GM19239 (cell line): ENCODE results near the gene FYCO1.
A peak's percentile ranks its signal among the peaks of the same experiment; 100 is the strongest.

Experiments used
- DNase-seq: peaks from one replicate; pipeline ENCODE4 v3.0.0; 2011; ENCODE audit warnings: low spot score; ENCODE audit not compliant: insufficient read length
- FAIRE-seq: peaks from 2 replicates; lab custom pipeline; 2011; peaks lifted over from hg19 to GRCh38; lab: Jason Lieb, UNC

Gene FYCO1

DNA sequence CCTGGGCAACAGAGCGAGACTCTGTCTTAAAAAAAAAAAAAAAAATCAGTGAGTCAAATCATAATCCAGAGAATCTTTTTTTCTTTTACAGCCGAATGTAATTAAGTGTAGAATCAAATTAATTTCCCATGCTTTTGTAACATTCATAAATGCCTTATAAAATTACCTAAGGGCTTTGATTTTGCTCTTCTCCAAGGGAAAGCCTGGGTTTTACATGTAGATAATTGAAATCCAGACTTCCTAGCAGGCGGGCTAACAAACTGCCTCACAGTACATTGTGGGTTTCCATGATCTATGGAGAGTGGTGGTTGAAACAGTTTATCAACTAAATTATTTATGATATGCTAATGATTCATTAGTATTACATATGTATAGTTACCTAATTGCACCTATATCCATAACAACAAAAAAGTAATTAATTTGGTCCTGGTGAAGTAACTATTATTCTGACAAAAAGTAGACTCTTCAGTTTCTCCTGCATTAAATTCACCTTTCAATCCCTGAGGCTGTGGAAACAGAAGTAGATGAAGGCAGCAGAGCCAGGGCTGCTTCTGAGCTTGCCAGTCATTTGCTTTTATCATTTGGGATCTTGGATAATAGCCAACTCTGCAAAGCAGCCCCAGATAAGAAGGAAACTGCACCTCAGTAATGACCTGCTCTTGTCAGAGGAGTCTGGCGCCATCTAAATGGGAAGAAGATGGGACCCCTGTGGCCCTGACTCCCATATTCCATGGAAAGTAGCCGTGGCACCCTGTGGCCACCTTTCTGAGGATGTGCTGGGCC is 99.7 kb downstream of the FYCO1 start:
- DNase-seq (no peak), FAIRE-seq (no peak)

DNA sequence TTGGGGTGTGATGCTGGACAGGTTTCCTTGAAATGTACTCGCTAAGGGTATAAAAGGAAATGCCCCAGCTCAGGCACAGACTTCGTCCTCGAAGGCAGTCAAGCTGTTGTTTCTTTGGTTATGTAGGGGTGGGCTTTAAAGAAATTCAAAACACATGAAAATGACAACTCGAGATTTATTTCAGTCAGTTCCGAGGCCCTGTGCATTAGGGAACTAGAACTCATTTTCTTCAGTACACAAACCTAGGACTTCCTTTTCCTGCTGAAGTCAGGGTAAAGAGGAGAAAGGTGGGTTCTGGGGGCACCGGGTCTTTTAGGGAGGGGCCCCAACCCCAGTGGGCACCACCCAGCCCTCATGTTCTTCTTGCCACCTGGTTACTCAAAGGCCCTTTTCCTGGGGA is 101.6 kb downstream of the FYCO1 start:
- DNase-seq (no peak), FAIRE-seq (no peak)

DNA sequence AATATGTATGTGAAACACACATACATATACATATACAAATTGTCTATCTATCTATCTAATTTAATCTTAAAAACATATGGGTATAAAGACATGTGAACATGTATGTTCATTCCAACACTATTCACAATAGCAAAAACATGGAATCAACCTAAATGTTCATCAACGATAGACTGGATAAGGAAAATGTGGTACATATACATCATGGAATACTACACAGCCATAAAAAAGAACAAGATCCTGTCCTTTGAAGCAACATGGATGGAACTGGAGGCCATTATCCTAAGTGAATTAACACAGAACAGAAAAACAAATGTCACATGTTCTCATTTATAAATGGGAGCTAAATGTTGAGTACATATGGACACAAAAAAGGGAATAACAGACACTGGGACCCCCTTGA is 103.5 kb downstream of the FYCO1 start:
- no peak for DNase-seq
- no peak for FAIRE-seq

DNA sequence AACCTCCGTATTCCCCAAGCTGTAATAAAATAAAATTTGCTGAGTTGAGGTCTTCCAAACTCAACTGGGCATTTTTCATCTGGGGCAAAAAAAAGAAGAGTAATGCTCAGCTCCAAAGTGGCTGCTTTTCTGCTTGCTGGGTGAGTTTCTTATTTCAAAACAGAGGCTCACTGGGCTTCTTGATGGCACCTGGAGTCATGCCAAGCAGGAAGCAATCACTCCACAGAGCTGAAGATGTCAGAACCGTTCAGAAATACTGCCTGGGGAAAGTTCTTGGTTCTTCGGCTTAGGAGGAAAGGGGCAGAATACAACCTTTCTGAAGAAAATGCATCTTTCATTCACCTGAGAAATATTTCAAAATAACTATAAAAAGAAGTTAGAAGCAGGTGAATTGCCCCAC is 105.2 kb downstream of the FYCO1 start:
- FAIRE-seq (peak; percentile 18), DNase-seq (no peak)

DNA sequence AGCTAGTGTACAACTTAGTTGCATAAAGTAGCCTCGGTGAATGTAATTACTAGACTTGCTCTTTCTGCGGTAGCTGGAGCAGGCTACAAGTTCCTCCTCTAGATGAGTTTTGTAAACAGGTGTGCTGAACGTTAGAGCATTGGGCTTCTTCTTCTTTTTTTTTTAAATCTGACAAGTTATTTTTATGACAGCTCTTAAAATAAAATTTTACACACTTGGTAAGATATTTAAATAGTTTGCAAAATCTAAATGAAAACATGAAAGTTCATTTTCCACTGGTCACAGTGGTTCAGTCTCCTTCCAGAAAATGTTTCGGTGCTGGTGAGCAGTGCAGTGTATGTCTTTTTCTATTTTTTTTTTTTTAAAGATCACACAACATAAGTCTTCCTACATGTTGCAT is 106.3 kb downstream of the FYCO1 start:
- no peak for DNase-seq
- no peak for FAIRE-seq

DNA sequence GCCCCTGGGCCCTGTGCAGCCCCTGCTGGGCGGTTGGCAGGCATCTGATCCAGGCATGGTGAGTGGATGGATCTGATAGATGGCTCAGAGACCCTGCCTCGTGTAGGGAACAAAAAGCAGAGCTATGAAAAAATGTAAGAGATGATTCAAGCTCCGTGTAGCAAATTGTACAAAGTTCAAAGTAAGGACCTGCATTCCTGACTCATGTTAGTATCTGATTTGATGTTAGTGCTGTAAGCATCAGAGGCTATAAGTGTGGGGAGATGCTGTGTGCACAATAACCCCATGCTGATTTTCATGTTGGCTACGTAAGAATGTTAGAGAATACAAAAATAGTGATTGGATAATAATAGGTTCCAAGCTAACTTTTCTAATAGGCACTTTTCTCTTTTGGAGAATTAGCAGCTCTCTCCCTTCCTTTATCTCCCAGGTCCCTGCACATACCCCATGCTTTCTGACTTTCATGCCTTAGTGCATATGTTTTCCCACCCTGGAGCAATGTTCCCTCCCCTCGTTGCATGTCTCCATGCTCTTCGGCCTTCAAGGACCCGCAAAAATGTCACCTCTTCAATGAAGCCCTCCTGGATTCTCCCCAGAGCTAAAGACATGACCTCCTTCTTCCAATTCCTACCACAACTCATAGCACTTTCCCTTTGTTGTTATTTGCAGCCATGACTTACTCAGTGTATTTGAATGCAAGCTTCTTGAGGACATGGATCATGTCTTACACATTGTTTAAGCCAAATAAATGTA is 107.7 kb downstream of the FYCO1 start:
- DNase-seq: no peak
- FAIRE-seq: peak; percentile 39

DNA sequence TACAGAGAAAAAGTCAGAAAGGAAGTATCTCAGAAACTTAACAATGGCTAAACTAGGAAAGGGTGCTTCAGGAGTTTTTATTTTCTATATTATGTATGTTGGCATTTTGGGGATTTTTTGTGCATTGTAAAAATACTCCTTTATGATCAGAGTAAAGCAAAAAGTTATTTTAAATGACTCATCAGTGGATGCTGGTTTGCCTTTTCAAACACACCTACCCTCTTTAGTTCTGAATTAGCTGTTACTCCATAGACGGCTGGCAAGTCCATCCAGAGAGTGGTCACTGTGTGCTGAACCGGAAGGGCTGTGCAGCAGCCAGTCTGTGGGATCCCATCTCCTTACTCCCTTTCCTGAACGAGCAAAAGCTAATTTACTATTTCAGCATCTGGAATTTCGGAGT is 108.3 kb downstream of the FYCO1 start:
- FAIRE-seq (no peak), DNase-seq (no peak)

DNA sequence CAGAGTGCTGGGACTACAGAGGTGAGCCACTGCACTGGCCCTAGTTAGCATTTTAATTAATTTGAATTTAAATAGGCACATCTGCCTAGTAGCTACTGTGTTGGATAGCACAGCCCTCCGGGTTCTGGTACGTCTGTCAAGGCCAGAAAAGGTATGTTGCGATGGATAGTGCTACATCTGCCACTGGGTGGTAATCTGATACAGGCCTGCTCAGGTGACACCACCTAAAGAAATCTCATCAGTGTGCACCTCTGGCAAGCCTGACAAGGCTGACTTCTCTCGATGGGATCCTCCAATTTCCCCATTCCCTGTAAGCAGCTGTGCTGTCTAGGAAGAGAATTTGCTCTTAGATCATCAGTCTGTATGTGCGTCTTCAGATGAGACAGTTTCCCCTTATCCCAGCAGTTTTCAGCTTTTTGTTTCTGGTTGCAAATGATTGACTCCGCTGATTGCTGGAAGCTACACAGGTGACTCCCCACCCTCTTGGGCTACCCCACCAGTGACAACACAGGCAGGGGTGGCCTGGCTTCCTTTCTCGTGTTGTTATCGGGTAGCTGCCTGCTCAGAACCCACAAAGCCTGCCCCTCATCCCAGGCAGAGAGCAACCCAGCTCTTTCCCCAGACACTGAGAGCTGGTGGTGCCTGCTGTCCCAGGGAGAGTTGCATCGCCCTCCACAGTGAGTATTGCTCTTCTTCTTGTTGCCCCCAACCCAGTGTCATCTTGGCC is 109.5 kb downstream of the FYCO1 start, which contains the start of gene CCR9:
TSS of gene CCR9 (plus strand) at position 565 of the 727 bp plus-strand sequence. CDS start 8,391 bp downstream, outside the sequence.
- no peak for FAIRE-seq
- no peak for DNase-seq

DNA sequence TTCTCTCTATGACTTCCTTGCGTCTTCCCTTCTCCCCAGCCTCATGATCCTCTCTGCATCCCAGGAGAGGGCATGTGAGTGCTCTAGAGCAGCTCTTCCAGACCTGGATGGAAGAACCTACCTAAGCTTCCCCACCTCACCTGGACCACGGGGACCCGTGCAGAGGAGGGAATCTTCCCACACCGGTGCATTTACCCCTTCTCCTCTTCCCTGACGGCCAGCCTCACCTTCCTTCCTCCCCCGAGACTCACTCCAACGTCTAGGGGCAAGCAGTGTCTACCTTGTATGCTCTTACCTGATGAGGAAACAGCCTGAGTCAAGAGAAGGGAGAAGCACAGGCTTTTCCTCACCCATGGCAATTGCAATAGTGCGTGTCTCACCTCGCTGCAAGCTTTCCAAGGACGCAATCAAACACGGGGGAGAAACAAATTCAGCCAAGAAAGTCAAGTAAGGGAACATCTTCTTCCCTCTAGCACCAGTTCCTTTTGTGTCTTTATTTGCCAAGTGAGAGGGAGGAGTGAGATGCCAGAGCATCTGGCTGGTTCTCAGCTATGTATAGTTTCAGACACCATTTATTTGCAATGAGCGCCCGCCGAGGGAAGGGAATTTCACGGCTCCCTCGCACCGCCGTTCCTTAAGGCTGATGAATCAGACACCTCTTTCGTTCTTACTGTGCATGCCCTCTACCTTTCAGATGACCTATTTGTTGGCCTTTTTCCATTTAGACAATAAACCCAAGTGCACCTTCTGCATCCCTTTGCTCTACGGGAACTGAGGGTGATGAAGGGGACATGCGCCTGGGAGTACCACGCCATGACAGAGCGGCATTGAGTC is 111.0 kb downstream of the FYCO1 start:
- DNase-seq (no peak), FAIRE-seq (peak; percentile 64)

DNA sequence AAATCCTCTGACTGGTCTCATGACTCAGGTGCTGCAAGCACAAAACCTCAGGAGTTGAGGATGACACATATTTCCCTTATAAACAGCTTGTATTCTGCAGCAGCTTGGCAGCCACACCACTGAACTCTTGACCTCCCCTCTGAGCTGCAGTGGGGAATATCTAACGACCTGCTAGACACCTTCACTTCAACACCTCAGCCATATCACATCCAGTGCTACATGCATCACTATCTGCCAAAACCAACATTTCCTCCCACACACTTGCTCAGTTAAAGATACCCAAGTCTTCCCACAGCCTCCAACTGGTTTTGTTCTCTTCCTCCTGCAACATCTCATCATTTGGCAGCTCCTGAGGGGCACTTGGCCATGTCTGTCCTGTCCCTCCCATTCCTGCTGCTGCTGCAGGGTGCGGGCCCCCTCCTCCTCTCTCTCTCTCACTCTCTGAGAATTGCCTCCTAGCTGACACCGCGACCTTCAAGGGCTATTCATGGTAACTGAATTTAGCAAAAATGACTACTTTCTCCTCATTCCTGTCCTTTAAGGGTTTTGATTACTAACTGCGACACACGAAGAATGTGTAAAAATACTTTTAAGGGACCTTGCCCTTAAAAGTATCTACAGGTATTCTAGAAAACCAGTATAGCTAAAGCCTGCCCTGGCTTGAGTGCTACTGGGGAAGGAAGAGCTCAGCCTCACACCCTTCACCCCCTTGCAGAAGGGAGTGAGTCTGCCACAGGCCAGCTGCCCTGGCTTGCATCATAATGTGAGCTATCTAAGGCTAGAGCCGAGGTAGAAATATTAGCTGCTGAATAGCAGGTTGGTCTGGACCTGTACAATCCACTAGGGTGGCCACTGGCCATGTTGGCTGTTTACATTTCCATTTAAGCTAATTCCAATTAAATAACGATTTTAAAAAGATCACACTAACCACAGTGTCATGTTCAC is 114.3 kb downstream of the FYCO1 start:
- DNase-seq (no peak), FAIRE-seq (peak; percentile 18)

DNA sequence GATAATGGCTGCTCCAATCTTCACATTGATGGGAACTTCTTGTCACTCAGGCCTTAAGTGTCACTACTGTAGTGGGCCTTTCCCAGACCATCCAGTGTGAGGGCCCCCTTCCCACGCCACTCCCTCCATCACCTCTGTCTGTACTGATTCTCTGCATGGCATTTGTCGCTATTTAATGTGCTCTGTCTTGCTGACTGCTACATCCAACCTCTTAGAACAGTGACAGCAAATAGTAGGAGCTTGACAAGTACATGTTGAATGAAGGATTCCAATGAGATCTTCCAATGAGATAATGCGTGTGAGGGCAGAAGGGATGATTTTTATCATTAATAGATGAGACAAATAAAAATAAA is 114.9 kb downstream of the FYCO1 start:
- no peak for DNase-seq
- peak; percentile 44 for FAIRE-seq

DNA sequence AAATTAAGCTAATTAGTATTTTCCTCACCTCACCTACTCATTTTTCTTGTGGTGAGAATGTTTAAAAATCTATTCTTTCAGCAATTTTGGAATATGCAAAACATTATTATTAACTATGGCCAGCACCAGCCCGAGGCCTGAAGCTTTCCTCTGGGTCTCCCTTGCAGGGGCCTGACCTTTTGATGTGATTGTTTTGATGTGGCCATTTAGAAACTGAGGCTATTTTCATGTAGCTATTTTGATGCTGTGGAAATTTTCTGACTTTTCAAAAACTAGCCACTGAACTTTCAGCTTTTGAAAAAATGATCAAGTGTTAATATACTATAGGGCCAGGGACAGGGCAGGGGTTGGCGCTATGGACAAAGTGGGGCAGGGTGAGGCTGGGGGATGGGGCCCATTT is 117.5 kb downstream of the FYCO1 start:
- DNase-seq (no peak), FAIRE-seq (no peak)

DNA sequence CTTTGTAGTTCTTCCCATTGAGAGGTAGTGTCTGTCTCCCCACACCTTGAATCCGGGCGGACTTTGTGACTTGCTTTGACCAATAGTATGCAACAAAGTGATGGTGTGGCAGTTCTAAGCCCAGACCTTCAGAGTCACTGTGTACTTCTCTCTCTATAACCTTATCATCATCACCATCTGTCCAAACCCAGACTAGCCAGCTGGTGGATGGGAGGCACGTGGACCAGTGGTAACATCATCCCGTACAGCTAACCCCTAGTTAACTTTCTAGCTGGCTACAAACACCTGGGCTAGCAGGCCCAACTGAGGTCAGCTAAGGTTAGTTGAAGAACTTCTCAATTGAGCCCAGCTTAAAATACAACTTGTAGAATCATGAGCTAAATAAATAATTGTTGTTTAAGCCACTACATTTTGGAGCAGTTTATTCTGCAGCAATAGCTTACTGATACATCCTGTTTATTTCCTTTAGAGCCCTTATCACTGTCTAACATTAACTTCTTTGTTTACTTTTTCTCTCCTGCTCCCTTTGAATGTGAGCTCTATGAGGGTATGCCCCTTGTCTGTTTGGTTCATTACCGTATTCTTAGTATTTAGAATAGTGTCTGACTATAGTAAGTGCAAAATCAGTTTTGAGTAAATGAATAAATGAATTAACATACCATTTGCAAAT is 120.8 kb downstream of the FYCO1 start:
- FAIRE-seq: no peak
- DNase-seq: no peak

DNA sequence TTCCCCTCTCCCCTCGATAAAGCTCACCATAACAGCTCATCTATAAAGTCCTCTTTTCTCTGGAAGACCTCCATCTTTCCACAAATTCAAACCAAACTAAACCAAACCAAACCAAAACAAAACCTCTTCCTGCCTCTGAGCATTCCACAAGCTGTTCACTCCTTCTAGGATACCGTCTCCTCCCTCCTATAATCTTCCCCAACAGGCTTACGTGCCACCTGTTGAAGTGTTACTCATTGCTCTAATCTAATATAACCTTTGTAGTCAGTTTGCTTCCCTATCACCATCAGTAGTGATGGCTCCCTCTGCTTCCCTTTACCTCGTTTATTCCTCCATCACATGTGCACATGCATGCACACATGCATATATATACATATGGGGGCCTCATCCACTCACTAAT is 122.0 kb downstream of the FYCO1 start:
- DNase-seq: no peak
- FAIRE-seq: no peak

DNA sequence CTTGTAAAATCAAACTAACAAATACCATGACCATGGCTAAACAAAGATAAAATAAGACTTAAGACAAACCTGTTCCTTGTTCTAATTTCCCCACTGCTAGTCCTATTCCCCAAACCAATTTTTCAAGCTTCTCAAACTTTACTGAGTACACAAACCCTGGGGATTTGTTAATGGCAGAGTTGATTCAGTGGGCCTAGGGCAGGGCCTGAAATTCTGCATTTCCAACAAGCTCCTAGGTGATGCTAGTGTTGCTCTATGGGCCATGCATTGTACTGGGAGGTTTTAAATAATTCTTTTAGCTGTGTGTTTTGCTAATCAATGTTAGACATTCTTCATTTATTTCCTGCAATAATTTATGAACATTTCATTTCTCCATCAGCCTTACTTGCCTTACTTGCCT is 122.6 kb downstream of the FYCO1 start:
- FAIRE-seq: no peak

DNA sequence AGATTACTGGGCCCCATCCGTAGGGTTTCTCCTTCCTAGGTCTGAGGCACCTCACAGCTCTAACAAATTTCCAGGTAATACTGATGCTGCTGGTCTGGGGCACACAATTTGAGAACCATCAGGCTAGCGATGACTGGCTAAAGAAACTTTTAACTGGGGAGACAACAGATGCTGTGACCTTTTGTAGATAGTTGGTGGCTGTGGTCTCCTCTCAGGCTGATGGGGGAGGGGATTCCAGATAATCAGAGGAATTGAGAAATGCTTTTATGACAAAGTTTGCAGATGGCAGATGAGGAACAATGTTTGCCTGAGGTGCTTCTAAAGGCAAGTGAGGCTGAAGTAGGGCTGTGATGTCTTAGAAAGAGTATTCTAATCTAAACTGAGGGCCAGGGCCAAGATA is 123.1 kb downstream of the FYCO1 start:
- no peak for FAIRE-seq

More for the DNA sequence above, 122.6 kb downstream of the FYCO1 start:
- no peak for DNase-seq

DNA sequence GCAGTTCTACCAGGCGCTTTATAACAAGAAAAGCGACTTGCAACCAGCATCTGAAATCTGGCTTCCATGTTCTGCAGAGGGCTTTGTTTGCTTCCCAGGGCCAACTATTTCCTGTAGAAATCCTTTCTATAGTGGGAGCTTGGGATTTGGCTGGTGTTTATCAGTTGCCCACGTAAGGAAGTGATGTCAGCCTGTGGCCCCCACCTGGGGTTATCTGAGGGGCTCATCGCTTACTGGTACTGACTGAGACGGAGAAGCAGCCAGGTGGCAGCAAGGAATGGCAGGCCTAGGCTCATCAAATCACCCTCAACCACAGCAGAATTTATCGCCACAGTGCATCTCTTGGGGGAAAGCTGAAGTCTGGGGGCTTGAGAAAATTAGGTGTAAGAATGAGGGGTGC is 123.8 kb downstream of the FYCO1 start:
- FAIRE-seq (no peak), DNase-seq (no peak)

More for the DNA sequence above, 123.1 kb downstream of the FYCO1 start:
- no peak for DNase-seq

DNA sequence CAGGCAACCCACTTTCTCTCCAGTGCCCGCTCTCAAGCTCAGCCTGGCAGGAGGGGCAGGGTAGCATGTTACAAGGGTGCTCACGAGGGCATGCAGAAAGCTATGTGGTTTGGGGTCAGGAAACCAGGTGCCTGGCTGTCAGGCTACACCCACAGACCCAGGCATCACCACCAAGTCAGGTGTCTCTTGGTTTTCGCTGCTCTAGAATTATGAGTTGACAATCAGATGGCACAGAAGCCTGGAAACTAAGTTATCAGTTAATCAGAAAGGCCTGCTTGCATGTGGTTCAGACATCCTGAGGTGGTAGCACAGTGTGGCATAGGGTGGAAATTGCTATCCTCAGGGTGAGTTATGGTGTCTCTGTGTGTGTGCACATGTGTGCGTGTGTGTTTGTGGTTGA is 125.5 kb downstream of the FYCO1 start:
- DNase-seq (no peak), FAIRE-seq (no peak)

DNA sequence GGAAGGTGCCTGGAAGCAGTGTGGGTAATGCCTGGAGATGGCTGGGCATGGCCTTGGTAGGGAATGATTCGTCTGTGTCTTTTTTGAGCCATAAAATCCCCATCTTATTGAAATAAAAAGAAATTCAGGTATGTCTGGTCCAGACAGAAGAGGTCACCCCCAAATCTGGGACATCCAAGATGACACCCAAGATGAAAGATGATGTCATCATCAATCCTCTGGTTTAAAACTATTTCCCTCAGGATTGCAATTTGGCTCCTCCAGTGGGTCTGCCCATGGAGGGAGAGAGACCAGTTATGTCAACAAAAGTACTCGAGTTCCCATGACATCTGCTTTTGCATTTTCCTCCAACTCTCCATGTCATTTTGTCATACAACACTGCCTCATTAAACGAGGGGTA is 126.0 kb downstream of the FYCO1 start:
- no peak for DNase-seq
- FAIRE-seq: no peak
